RWPE2 (cell line): ENCODE measurements around the gene FOXN3.
A peak's percentile ranks its signal among the peaks of the same experiment; 100 is the strongest.

Experiments used
- ATAC-seq: fragments of 200-7000 bp; cut with Tn5 transposase; 3 replicates; pipeline ENCODE4 v1.9.1; 2021; ENCODE audit warnings: low read depth
- DNase-seq: peaks from one replicate; pipeline ENCODE4 v3.0.0-alpha.2; 2020; ENCODE audit warnings: low spot score
- H3K27ac ChIP-seq: fragments of 450-650 bp; 2 replicates; pipeline ENCODE4 v1.5.1; 2017; ENCODE audit warnings: mild to moderate bottlenecking; ENCODE audit not compliant: poor library complexity, severe bottlenecking
- H3K27me3 ChIP-seq: fragments of 250-450 bp; sonication (Bioruptor Pico); 2 replicates; pipeline ENCODE4 v1.5.1; 2021; ENCODE audit warnings: mild to moderate bottlenecking, moderate library complexity; ENCODE audit not compliant: insufficient read depth, poor library complexity, severe bottlenecking
- H3K36me3 ChIP-seq: fragments of 250-450 bp; sonication (Bioruptor Pico); 2 replicates; pipeline ENCODE4 v1.5.1; 2020; ENCODE audit warnings: low read depth, mild to moderate bottlenecking, moderate library complexity
- H3K4me1 ChIP-seq: fragments of 250-450 bp; sonication (Bioruptor Pico); 2 replicates; pipeline ENCODE4 v1.5.1; 2021; ENCODE audit warnings: mild to moderate bottlenecking, moderate library complexity; ENCODE audit not compliant: insufficient read depth, poor library complexity, severe bottlenecking
- H3K4me3 ChIP-seq: fragments of 250-450 bp; sonication (Bioruptor Pico); 2 replicates; pipeline ENCODE4 v1.5.1; 2021; ENCODE audit warnings: mild to moderate bottlenecking, moderate library complexity; ENCODE audit not compliant: severe bottlenecking
- H3K9me3 ChIP-seq: fragments of 250-450 bp; sonication (Bioruptor Pico); 2 replicates; pipeline ENCODE4 v1.5.1; 2021; ENCODE audit warnings: mild to moderate bottlenecking, moderate library complexity; ENCODE audit not compliant: severe bottlenecking
- CTCF ChIP-seq: fragments of 450-650 bp; IDR thresholded peaks from one replicate; pipeline ENCODE4 v1.5.1; 2017; ENCODE audit warnings: mild to moderate bottlenecking, moderate library complexity; ENCODE audit not compliant: poor library complexity, severe bottlenecking

FOXN3 gene

GRCh38 chr14:89245802-89246201 lies 171.2 kb downstream of the FOXN3 start:
- Histone ChIP-seq H3K27ac (peak overlapping the region; percentile 91), H3K4me1 (peaks cover 31% of the 10 kb centered on the region), H3K36me3 (no peaks in the 10 kb centered on the region), H3K4me3 (no peak overlapping the region), H3K27me3 (no peaks in the 10 kb centered on the region), H3K9me3 (no peaks in the 10 kb centered on the region)
- TF ChIP-seq CTCF, result no peak
- DNase-seq (no peak), ATAC-seq (peak; percentile 30; the same call in 1 of the 3 replicates)

GRCh38 chr14:89244720-89245119 lies 172.3 kb downstream of the FOXN3 start:
- Histone ChIP-seq H3K4me1 (peaks cover 27% of the 10 kb centered on the region), H3K27me3 (no peaks in the 10 kb centered on the region), H3K9me3 (no peaks in the 10 kb centered on the region), H3K27ac (no peak overlapping the region), H3K36me3 (no peaks in the 10 kb centered on the region), H3K4me3 (no peak overlapping the region)
- ATAC-seq, result no peak
- no peak for DNase-seq
- TF ChIP-seq CTCF, result no peak

- H3K27ac ChIP-seq, result no peak overlapping the region
- H3K4me3 ChIP-seq, result no peak overlapping the region
- no peaks in the 10 kb centered on the region for H3K27me3 ChIP-seq
- H3K9me3 ChIP-seq, result no peaks in the 10 kb centered on the region
- TF ChIP-seq CTCF, result no peak
- ATAC-seq (no peak), DNase-seq (no peak)
- no peaks in the 10 kb centered on the region for H3K36me3 ChIP-seq
- peaks cover 19% of the 10 kb centered on the region for H3K4me1 ChIP-seq
Observed at GRCh38 chr14:89243741-89244140, 173.3 kb downstream of the FOXN3 start.

- ATAC-seq (no peak), DNase-seq (no peak)
- no peak overlapping the region for H3K27ac ChIP-seq
- no peaks in the 10 kb centered on the region for H3K36me3 ChIP-seq
- TF ChIP-seq CTCF, result no peak
- H3K4me1 ChIP-seq, result peaks cover 14% of the 10 kb centered on the region
- no peak overlapping the region for H3K4me3 ChIP-seq
- H3K27me3 ChIP-seq, result no peaks in the 10 kb centered on the region
- no peaks in the 10 kb centered on the region for H3K9me3 ChIP-seq
Observed at GRCh38 chr14:89243286-89243685, 173.7 kb downstream of the FOXN3 start.

GRCh38 chr14:89242652-89243279 lies 174.3 kb downstream of the FOXN3 start:
- H3K4me3 ChIP-seq, result no peak overlapping the region
- no peaks in the 10 kb centered on the region for H3K27me3 ChIP-seq
- no peak for ATAC-seq
- H3K4me1 ChIP-seq, result peaks cover 9% of the 10 kb centered on the region
- no peak overlapping the region for H3K27ac ChIP-seq
- no peaks in the 10 kb centered on the region for H3K9me3 ChIP-seq
- DNase-seq, result no peak
- TF ChIP-seq CTCF, result no peak
- H3K36me3 ChIP-seq, result no peaks in the 10 kb centered on the region
